HG03108 (cell line): ENCODE results near the gene CYP27B1.

ENCODE experiments used
- ATAC-seq: cut with Tn5 transposase; IDR thresholded peaks from one replicate; pipeline ENCODE4 v1.9.1; 2021; ENCODE audit warnings: moderate library complexity; ENCODE audit not compliant: unreplicated experiment

Gene CYP27B1

DNA sequence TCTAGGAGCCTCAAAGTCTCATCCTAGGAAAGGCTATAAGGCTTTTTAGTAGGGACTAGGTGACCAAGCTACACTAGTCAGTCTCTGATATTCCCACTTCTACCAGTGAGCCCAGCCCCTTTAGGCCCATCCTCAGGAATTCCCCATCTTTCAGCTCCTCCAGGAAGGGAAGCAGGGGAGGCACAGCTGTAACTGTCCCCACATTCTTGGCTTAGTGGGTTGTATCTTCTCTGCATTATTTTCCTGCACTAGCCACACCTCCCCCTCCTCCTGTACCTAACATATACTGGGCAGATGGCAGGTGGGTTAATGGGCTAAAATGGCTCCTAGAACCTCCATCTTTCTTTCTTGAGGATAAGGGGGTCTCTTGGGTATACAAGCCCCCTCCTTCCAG is 424 bp upstream of the CYP27B1 start:
- no peak for ATAC-seq

DNA sequence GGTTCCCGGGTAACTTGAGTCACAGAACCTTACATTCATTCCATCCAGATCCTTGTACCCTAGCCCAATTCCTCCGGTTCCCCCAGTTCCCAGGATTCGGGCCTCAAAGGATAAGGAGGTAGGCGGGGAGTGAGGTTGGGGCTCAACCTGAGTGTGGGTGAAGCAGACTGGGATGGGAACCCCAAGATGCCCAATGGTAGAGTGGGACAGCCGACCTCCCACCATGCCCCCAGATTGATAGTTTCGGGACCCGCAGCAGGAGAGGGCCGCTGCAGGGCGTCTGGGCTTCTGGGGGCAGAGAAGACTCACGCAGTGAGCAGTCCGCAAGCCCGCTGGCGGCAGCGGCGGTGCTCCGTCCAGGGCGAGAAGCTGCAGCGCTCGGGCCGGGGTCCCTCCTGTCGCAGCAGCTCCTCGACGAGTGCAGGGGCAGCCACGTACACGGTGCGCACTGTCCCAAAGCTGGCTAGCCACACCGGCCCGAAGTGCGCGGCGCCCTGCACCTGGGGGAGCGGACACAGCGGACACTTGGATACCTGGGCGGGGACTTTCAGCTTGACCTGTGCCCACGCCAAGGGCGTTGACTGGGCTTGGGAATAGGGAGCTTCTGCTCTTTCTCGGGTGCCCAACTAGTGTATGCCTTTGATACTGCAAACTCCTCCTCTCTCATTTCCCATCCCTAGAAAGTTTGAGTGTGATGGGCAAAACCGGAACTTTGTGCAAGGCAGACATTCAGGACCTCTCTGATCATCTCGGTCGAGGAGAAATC is 997 bp downstream of the CYP27B1 start:
- ATAC-seq, result no peak

- ATAC-seq, result no peak
Measured at GRCh38 chr12:57765003-57765697, 1.7 kb downstream of the CYP27B1 start.

DNA sequence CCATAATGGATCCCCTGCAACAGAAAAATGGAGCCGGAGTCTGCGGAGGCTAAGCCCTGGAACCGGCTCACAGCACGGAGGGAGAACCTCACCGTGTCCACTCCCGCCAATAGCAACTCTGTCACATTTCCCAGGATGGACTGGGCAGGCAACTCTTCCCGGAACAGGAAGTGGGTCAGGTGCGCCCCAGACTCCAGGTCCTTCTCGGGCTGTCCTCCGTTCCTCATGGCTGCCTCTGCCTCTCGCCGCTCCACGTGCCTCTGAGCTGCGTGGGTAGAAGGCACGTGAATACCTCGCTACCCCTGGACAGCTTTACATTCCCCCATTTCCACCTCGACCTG is 2.2 kb downstream of the CYP27B1 start:
- ATAC-seq, result no peak

- no peak for ATAC-seq
Measured at GRCh38 chr12:57763881-57764661, 2.8 kb downstream of the CYP27B1 start.

GRCh38 chr12:57762463-57762862 is 4.4 kb downstream of the CYP27B1 start:
- no peak for ATAC-seq

GRCh38 chr12:57761391-57761998 is 5.4 kb downstream of the CYP27B1 start:
- ATAC-seq, result no peak

DNA sequence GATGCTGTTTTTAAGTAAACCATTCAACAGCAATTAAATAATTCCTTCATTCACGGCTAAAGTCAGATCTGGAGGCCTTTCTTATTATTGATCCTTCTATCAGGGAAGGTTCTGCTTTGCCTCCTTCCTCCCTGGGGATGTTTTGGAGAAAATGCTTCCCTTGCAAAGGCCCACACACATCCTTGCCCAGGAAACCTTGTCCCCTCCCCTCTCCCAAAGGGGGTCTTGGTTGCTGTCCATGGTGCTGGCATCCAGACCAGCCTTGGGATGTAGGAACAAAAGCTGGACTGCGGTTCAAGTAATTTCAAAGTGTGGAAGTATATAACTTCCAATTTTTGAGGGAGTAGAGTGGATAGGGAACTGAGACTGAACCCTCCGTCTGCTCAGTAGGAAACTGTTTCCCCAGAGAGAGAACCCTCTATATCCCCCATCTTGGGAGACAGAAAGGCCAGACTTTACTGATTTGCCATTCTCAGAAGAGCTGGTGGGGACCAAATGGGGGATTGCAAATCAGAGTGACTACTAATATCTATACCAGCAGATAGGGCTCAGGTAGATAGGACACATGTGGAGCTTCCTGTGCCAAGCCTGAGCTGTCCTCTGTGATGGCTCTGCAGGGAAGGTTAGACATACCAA is 6.4 kb downstream of the CYP27B1 start:
- ATAC-seq, result no peak

DNA sequence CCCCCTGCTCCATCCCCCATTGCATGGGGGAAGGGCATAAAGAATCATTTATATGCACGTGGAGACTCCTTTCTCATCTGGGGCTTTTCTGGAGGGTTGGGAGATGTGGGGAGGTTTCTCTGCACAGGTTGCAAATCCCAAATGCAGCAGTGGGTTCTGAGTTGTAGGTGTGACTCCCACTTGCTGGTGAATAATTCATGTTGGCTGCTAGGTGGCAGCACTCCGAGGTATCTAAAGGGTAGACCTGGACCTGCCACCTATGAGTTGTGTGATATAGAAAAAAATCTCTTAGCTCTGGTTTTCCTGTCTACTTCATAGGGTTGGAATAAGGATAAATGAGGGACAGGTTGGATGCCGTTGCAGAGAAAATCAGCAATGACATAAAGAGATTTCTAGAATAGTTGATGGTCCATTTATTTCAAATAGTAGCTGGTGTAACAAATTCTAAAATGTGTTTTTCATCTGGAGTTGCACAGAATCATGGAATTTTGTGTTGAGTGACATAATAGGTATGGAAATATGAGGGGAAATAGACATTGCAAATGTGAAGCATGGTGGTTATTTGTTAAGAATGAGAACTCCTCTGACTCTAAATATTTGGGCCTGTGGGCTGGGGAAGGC is 7.4 kb downstream of the CYP27B1 start:
- ATAC-seq, result no peak

DNA sequence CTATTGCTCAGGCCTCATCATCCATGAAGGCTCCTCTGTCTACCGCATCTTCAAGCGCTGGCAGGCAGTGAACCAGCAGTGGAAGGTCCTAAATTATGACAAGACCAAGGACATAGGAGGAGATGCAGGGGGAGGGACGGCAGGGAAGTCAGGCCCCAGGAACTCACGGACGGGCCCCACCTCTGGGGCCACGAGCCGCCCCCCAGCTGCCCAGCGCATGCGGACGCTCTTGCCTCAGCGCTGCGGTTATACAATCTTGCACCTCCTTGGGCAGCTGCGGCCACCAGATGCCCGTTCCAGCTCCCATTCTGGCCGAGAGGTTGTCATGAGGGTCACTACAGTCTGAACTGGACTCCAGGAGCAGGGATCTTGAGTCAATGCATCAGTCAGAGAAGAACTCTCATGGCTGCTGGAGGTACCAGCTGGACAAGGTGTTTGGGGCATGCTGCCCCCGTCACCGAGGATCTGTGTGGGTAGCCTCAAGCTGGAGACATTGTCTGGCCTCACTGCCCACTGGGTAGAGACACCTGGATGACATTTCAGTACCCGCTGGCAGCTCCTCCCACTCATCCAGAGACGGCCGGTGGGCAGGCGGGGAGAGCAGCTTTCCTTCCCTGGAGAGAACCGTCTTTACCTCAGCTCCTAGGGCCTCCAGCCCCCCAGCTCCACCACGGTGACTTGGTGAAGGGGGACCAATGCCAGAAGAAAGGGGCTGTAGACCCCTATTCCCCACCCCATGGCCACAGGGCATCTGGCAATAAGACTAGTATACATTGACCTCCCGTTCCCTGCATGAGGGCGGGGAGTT is 8.1 kb downstream of the CYP27B1 start:
- no peak for ATAC-seq

DNA sequence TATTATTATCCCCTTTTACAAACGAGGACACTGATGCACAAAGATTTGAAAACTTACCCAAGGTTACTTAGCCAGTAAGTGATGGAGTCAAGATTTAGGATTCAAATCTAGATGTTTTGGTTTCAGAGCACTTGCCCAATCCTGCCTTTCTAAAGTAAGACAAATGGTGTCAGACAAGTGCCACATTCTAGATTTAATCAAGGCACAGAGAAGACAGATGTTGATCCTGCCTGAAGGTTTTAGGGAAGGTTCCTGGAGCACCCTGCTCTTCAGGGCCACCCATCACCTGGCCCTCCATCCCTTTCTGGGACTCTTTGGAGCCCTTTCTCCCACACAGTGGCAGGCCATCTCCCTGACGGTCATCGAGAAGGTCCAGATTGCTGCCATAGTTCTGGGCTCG is 9.1 kb downstream of the CYP27B1 start:
- no peak for ATAC-seq

- no peak for ATAC-seq
Measured at GRCh38 chr12:57756406-57757341, 10.2 kb downstream of the CYP27B1 start.

DNA sequence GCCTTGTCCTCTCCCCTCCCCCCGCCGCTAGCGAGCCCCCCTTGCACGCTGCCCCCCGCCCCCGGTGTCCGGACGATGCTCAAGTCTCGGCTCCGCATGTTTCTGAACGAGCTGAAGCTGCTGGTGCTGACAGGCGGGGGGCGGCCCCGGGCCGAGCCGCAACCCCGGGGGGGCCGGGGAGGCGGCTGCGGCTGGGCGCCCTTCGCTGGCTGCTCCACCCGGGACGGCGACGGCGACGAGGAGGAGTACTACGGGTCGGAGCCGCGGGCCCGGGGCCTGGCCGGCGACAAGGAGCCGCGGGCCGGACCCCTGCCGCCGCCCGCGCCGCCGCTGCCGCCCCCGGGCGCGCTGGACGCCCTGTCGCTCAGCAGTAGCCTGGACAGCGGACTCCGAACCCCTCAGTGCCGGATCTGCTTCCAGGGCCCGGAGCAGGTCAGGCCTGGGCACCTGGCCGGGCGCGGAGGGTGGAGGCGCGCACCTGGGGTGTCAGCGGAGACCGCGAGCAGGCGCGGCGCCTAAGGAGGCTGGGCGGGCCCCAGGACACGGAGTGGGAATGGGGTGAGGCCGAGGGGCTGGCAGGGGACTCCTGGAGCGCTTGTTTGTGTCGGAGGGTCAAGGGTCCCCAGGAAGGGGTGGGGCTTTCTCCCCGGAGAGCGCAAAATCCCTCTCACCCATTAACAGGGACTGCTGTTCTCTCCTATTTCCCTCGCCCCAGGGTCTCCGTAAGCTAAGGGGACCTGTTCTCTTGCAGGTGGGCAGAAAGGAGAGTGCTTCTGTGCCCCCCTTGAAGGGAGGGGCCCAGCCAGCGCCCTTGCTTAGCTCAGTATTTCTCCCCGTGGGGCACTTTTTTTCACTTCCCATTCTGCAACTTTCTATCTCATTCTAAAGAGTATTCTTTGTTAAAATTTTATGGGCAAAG is 11.2 kb downstream of the CYP27B1 start:
- no peak for ATAC-seq

DNA sequence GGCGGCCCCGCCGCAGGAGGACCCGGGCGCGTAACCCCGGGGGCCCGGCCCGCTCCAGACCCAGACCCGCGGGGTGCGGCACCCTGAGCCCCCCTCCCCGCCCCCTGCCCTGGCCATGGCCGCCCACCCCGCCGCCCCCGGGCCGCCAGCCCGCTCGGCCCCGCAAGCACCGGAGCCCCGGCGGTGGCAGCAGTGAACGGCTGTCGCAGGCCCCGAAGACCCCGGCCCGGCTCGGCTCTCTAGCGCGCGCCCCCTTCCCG is 11.8 kb downstream of the CYP27B1 start:
- ATAC-seq, result no peak

GRCh38 chr12:57754411-57755193 is 12.3 kb downstream of the CYP27B1 start, which contains the start of gene MARCHF9:
Gene MARCHF9, plus strand, starts transcription at chr12:57755103. Its CDS starts 426 bp downstream, at chr12:57755529.
- ATAC-seq, result peak; percentile 35

- ATAC-seq, result no peak
Measured at GRCh38 chr12:57753756-57754337, 13.0 kb downstream of the CYP27B1 start.

DNA sequence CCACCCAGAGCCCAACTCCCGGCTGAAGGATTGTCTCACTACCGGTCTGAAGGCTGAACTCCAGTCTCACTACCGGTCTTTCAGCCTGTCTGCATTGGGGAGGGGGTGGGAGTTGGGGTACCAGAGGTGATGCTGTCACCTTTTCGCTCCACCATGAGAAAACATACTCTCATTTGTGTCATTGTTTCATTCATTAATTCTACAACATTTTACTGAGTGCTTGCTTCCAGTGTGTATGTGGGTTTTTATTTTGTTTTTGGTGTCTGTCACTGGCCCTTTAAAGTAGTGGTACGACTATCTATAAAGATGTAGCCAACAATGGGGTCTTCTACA is 14.2 kb downstream of the CYP27B1 start:
- no peak for ATAC-seq
